CD14-positive monocyte (primary cell): ENCODE results near the gene FUCA2. TPM values are rescaled to one million over a fixed set of nuclear protein-coding genes. Genes with fewer than 3 reads are reported as not detected.

Experiments used
- DNase-seq, 3 donors: peaks; one replicate each; pipeline ENCODE4 v3.0.0-alpha.2; 2011 to 2022
- H2AFZ ChIP-seq: 2 replicates; pipeline ENCODE4 v1.6.0; 2012; ENCODE audit warnings: mild to moderate bottlenecking, low read depth, low read length, inconsistent platforms; ENCODE audit not compliant: insufficient read depth, poor library complexity, severe bottlenecking
- H3K27ac ChIP-seq, 2 donors: 1 replicate in 1 of 2; 2 replicates in 1 of 2; pipeline ENCODE4 v1.5.1; 2012 to 2013; ENCODE audit warnings: low read length in 2 of 2, control low read depth in 1 of 2, inconsistent platforms in 1 of 2, low read depth in 1 of 2, mild to moderate bottlenecking in 1 of 2
- H3K27me3 ChIP-seq, 2 donors: one replicate each; pipeline versions ENCODE4 v1.6.0 to v1.6.1; 2011 to 2013; ENCODE audit warnings: low read length in 2 of 2; ENCODE audit not compliant: control insufficient read depth in 2 of 2, insufficient read depth in 2 of 2
- H3K36me3 ChIP-seq, 2 donors: replicated peaks in 1 of 2; 1 replicate in 1 of 2; 2 replicates in 1 of 2; pipeline versions ENCODE4 v1.5.1 to v1.6.1; 2012 to 2013; ENCODE audit warnings: low read length in 2 of 2, control low read depth in 1 of 2, inconsistent platforms in 1 of 2, mild to moderate bottlenecking in 1 of 2; ENCODE audit not compliant: insufficient read depth in 2 of 2, control insufficient read depth in 1 of 2
- H3K4me1 ChIP-seq, 2 donors: 1 replicate in 1 of 2; 2 replicates in 1 of 2; pipeline versions ENCODE4 v1.5.1 to v1.6.1; 2012 to 2013; ENCODE audit warnings: low read length in 2 of 2, control low read depth in 1 of 2, inconsistent platforms in 1 of 2, mild to moderate bottlenecking in 1 of 2, moderate library complexity in 1 of 2; ENCODE audit not compliant: insufficient read depth in 2 of 2, control insufficient read depth in 1 of 2
- H3K4me2 ChIP-seq: replicated peaks from 2 replicates; pipeline ENCODE3; 2012; ENCODE audit warnings: low read length, moderate library complexity, mild to moderate bottlenecking; ENCODE audit not compliant: poor library complexity, severe bottlenecking; ENCODE audit errors: extremely low read depth
- H3K4me3 ChIP-seq, 3 experiments: fragments of 200-600 bp in 1 of 3; sonication (generic) in 1 of 3; replicated peaks in 1 of 3; 1 replicate in 2 of 3; 2 replicates in 1 of 3; pipeline ENCODE4 v1.5.1; 2011 to 2013; ENCODE audit warnings: low read length in 3 of 3, mild to moderate bottlenecking in 3 of 3, control low read depth in 2 of 3, low read depth in 2 of 3, inconsistent platforms in 1 of 3, moderate library complexity in 1 of 3
- H3K79me2 ChIP-seq: 2 replicates; pipeline ENCODE4 v1.6.0; 2012; ENCODE audit warnings: mild to moderate bottlenecking, control low read depth, inconsistent platforms, low read length, moderate library complexity; ENCODE audit not compliant: insufficient read depth
- H3K9ac ChIP-seq: 2 replicates; pipeline ENCODE4 v1.6.0; 2017; ENCODE audit warnings: low read length, mild to moderate bottlenecking; ENCODE audit not compliant: insufficient read depth, poor library complexity, severe bottlenecking
- H3K9me3 ChIP-seq, 2 donors: replicated peaks in 1 of 2; 1 replicate in 1 of 2; 2 replicates in 1 of 2; pipeline versions ENCODE4 v1.5.1 to v1.6.1; 2012 to 2013; ENCODE audit warnings: low read length in 2 of 2, control low read depth in 1 of 2; ENCODE audit not compliant: control insufficient read depth in 1 of 2, insufficient read depth in 1 of 2
- H4K20me1 ChIP-seq: 2 replicates; pipeline ENCODE4 v1.6.0; 2012; ENCODE audit warnings: mild to moderate bottlenecking, low read length, control low read depth, moderate library complexity; ENCODE audit not compliant: insufficient read depth
- H3K27ac Mint-ChIP-seq, 7 donors: one replicate each; pipeline ENCODE4 v1.8.0; 2020; ENCODE audit warnings: mild to moderate bottlenecking in 7 of 7, mixed read lengths in 7 of 7, moderate library complexity in 6 of 7, inconsistent platforms in 2 of 7
- H3K27me3 Mint-ChIP-seq, 3 donors: one replicate each; pipeline ENCODE4 v1.8.0; 2021 to 2022; ENCODE audit warnings: low read depth in 3 of 3, mild to moderate bottlenecking in 3 of 3, mixed read lengths in 3 of 3, moderate library complexity in 3 of 3, inconsistent platforms in 1 of 3
- H3K36me3 Mint-ChIP-seq, 2 donors: one replicate each; pipeline ENCODE4 v1.8.0; 2020; ENCODE audit warnings: mixed read lengths in 2 of 2, inconsistent platforms in 1 of 2, mild to moderate bottlenecking in 1 of 2
- H3K4me1 Mint-ChIP-seq: one replicate; pipeline ENCODE4 v1.8.0; 2020; ENCODE audit warnings: mild to moderate bottlenecking, mixed read lengths
- H3K4me3 Mint-ChIP-seq, 2 donors: one replicate each; pipeline ENCODE4 v1.8.0; 2020; ENCODE audit warnings: mild to moderate bottlenecking in 2 of 2, mixed read lengths in 2 of 2, moderate library complexity in 1 of 2
- H3K9me3 Mint-ChIP-seq, 7 donors: one replicate each; pipeline ENCODE4 v1.8.0; 2020 to 2022; ENCODE audit warnings: mixed read lengths in 7 of 7, mild to moderate bottlenecking in 6 of 7, moderate library complexity in 6 of 7, inconsistent platforms in 2 of 7
- WGBS: methylation state at CpG from one replicate; pipeline ENCODE4 v1.1.5; 2013; ENCODE audit warnings: missing lambda C conversion rate; ENCODE audit not compliant: insufficient coverage; 5-methylcytosine and 5-hydroxymethylcytosine counted together
- intact Hi-C, 2 donors: fragments of 100-400 bp; cut with micrococcal nuclease; formaldehyde crosslinking; loops; one replicate each; pipeline versions ENCODE4 v1.15.0 to v1.15.1; 2023
- polyA plus RNA-seq, 3 donors: library from polyadenylated mRNA; depleted of rRNA in 1 of 3; unstranded in 2 of 3; stranded (reverse) in 1 of 3; fragments of 300-500 nt in 2 of 3; fragments of >200 nt in 1 of 3; fragmentation: Illumina TruSeq in 2 of 3; gene quantifications; 1 replicate in 2 of 3; 2 replicates in 1 of 3; pipeline ENCODE4 v1.2.3, GENCODE V29; 2012 to 2021
- TF ChIP-seq, protein P1 (sequence below): fragments of 200-600 bp; IDR thresholded peaks from one replicate; pipeline ENCODE4 v1.8.0; 2022; ENCODE audit warnings: antibody characterized with exemption, mild to moderate bottlenecking

The FUCA2 gene
- polyA plus RNA-seq, 3 donors, result 35.7 to 93.5 (median 83.7) TPM

DNA sequence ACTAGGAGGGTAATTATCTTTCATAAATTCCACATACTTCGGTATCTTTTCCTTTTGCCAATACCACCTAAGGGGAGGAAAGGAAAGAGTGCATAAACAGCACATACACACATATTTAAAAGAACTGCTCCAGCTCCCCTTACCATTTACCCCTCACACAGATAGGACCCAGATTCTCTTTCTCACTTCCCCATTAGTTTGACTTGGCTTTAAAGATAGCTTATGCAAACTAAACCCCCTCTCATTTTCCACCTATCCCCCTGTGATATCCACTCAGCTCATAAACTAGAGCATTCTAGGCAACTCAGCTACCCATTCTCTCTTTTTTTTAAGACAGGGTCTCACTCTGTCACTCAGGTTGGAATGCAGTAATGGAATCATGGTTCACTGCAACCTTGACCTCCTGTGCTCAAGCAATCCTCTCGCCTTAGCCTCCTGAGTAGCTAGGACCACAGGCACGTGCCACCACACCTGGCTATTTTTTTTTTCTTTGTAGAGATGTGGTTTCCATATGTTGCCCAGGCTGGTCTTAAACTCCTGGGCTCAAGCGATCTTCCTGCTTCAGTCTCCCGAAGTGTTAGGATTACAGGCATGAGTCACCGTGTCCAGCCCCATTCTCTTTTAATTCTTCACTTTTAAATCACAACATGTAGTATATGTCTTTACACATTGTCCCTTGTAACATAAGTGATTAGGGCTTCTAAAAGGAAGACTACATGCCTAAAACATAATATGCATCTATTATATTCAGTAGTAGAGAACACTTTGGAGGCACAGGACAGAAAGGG is 4.0 kb downstream of the FUCA2 start:
- DNase-seq, result no peak
- H3K27ac ChIP-seq, result no peak overlapping the region
- Mint-ChIP-seq H3K36me3 (peaks cover 42 to 52% of the 10 kb centered on the region in 2 donors), H3K4me1 (peaks cover 31% of the 10 kb centered on the region), H3K9me3 (peaks cover 0 to 2% (median 0%) of the 10 kb centered on the region in 7 donors), H3K27ac (peak overlapping the region in 1 of 7 donors; percentile 1), H3K4me3 (no peak overlapping the region), H3K27me3 (no peaks in the 10 kb centered on the region)
- no peak overlapping the region for H3K9ac ChIP-seq
- H2AFZ ChIP-seq, result no peak overlapping the region
- peaks cover 44% of the 10 kb centered on the region for H4K20me1 ChIP-seq
- intact Hi-C loops, result no loop called here
- no peak overlapping the region for H3K4me2 ChIP-seq
- H3K36me3 ChIP-seq, result peaks cover 42 to 52% of the 10 kb centered on the region in 2 donors
- TF ChIP-seq, protein P1, sequence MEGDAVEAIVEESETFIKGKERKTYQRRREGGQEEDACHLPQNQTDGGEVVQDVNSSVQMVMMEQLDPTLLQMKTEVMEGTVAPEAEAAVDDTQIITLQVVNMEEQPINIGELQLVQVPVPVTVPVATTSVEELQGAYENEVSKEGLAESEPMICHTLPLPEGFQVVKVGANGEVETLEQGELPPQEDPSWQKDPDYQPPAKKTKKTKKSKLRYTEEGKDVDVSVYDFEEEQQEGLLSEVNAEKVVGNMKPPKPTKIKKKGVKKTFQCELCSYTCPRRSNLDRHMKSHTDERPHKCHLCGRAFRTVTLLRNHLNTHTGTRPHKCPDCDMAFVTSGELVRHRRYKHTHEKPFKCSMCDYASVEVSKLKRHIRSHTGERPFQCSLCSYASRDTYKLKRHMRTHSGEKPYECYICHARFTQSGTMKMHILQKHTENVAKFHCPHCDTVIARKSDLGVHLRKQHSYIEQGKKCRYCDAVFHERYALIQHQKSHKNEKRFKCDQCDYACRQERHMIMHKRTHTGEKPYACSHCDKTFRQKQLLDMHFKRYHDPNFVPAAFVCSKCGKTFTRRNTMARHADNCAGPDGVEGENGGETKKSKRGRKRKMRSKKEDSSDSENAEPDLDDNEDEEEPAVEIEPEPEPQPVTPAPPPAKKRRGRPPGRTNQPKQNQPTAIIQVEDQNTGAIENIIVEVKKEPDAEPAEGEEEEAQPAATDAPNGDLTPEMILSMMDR, result no peak
- H3K79me2 ChIP-seq, result peaks cover 56% of the 10 kb centered on the region
- WGBS, result 100% methylated on average over 1 of the region's 6 CpGs
- H3K4me3 ChIP-seq, result no peak overlapping the region
- no peaks in the 10 kb centered on the region for H3K9me3 ChIP-seq
- H3K4me1 ChIP-seq, result peaks cover 19 to 26% of the 10 kb centered on the region in 2 donors
- H3K27me3 ChIP-seq, result no peaks in the 10 kb centered on the region

DNA sequence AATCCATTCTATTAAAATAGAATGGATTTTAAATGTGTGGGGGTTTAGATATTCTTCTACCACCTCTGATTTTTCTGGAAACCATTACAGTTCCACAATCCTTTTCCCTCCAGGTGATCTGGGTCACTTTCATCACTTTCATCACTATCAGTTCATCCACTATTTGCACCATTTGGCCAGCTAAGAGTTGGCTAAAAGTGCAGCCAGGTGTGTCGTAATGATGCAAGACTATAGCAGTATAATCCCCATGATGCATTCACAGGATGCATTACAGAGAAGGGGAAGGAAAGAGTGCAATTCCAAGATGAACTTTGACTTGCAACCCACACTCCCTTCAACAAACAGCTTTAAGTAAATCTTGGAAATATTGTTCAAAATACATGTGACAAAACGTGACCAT is 4.9 kb downstream of the FUCA2 start:
- TF ChIP-seq, protein P1, result no peak
- Mint-ChIP-seq H3K9me3 (no peaks in the 10 kb centered on the region), H3K27ac (no peak overlapping the region), H3K36me3 (peaks cover 49 to 62% of the 10 kb centered on the region in 2 donors), H3K4me1 (peaks cover 25% of the 10 kb centered on the region), H3K4me3 (no peak overlapping the region), H3K27me3 (no peaks in the 10 kb centered on the region)
- WGBS, result 100% methylated on average over 1 of the region's 2 CpGs
- peaks cover 49% of the 10 kb centered on the region for H3K79me2 ChIP-seq
- H3K4me2 ChIP-seq, result no peak overlapping the region
- H3K9me3 ChIP-seq, result no peaks in the 10 kb centered on the region
- peaks cover 14 to 19% of the 10 kb centered on the region in 2 donors for H3K4me1 ChIP-seq
- H4K20me1 ChIP-seq, result peaks cover 53% of the 10 kb centered on the region
- no peak overlapping the region for H2AFZ ChIP-seq
- H3K27me3 ChIP-seq, result no peaks in the 10 kb centered on the region
- H3K36me3 ChIP-seq, result peaks cover 50 to 61% of the 10 kb centered on the region in 2 donors
- H3K4me3 ChIP-seq, result no peak overlapping the region
- no peak overlapping the region for H3K27ac ChIP-seq
- no peak overlapping the region for H3K9ac ChIP-seq
- intact Hi-C loops, result no loop called here
- no peak for DNase-seq
